Cardiac muscle cell (in vitro differentiated cells and primary cell): ENCODE data around the gene PRSS21. TPM values are rescaled to one million over a fixed set of nuclear protein-coding genes. Genes with fewer than 3 reads are reported as not detected.

Source experiments
- DNase-seq, 2 donors: peaks; one replicate each; pipeline versions ENCODE4 v3.0.0 to v3.0.0-alpha.2; 2010 to 2017; ENCODE audit warnings: low read depth in 1 of 2, low spot score in 1 of 2
- H3K27ac ChIP-seq: fragments of 200-600 bp; sonication (generic); 2 replicates; pipeline ENCODE4 v1.5.1; 2016
- H3K27me3 ChIP-seq: fragments of 200-600 bp; sonication (generic); 2 replicates; pipeline ENCODE4 v1.6.0; 2016; ENCODE audit warnings: control low read depth
- H3K36me3 ChIP-seq: fragments of 200-600 bp; sonication (generic); 2 replicates; pipeline ENCODE4 v1.5.1; 2016; ENCODE audit warnings: control low read depth
- H3K4me1 ChIP-seq: fragments of 200-600 bp; sonication (generic); 2 replicates; pipeline ENCODE4 v1.8.1; 2017; ENCODE audit warnings: low read depth, mild to moderate bottlenecking, mixed run types
- H3K4me3 ChIP-seq: fragments of 200-600 bp; sonication (generic); 2 replicates; pipeline ENCODE4 v1.5.1; 2016; ENCODE audit warnings: mild to moderate bottlenecking
- H3K9me3 ChIP-seq: fragments of 200-600 bp; sonication (generic); 2 replicates; pipeline ENCODE4 v1.5.1; 2017; ENCODE audit warnings: low read depth, mild to moderate bottlenecking, control low read depth
- polyA plus RNA-seq: library from polyadenylated mRNA; unstranded; fragments of >200 nt; fragmentation: Nextera tagmentation; extraction: Ambion mirVana; gene quantifications from 2 replicates; pipeline ENCODE4 v1.2.1, GENCODE V29; 2016
- total RNA-seq: library from RNA; depleted of rRNA; stranded (reverse); fragments of >200 nt; gene quantifications from 2 replicates; pipeline ENCODE4 v1.2.3, GENCODE V29; 2016
- TF ChIP-seq, protein P1 (sequence below): IDR thresholded peaks from 2 replicates; pipeline ENCODE4 v1.5.1; 2012; ENCODE audit warnings: low read depth, mild to moderate bottlenecking, low read length

Gene PRSS21
- total and polyA plus RNA-seq, 2 experiments from 2014 or later: not detected

DNA sequence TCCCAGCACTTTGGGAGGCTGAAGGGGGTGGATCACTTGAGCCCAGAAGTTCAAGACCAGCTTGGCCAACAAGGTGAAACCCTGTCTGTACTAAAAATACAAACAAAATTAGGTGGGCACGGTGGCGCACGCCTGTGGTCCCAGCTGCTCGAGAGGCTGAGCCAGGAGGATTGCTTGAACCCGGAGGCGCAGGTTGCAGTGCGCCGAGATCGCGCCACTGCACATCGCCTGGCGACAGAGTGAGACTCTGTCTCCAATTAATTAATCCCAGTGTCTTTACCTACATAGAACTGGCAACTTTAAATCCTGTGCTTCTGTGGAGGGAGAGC, 38.4 kb upstream of the PRSS21 start:
- H3K4me3 ChIP-seq: peak overlapping the region; percentile 74
- DNase-seq: no peak
- peaks cover 11% of the 10 kb centered on the region for H3K36me3 ChIP-seq
- H3K4me1 ChIP-seq: peaks cover 3% of the 10 kb centered on the region
- H3K27me3 ChIP-seq: no peaks in the 10 kb centered on the region
- no peaks in the 10 kb centered on the region for H3K9me3 ChIP-seq
- TF ChIP-seq, protein P1, sequence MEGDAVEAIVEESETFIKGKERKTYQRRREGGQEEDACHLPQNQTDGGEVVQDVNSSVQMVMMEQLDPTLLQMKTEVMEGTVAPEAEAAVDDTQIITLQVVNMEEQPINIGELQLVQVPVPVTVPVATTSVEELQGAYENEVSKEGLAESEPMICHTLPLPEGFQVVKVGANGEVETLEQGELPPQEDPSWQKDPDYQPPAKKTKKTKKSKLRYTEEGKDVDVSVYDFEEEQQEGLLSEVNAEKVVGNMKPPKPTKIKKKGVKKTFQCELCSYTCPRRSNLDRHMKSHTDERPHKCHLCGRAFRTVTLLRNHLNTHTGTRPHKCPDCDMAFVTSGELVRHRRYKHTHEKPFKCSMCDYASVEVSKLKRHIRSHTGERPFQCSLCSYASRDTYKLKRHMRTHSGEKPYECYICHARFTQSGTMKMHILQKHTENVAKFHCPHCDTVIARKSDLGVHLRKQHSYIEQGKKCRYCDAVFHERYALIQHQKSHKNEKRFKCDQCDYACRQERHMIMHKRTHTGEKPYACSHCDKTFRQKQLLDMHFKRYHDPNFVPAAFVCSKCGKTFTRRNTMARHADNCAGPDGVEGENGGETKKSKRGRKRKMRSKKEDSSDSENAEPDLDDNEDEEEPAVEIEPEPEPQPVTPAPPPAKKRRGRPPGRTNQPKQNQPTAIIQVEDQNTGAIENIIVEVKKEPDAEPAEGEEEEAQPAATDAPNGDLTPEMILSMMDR: no peak
- peak overlapping the region; percentile 100 for H3K27ac ChIP-seq

DNA sequence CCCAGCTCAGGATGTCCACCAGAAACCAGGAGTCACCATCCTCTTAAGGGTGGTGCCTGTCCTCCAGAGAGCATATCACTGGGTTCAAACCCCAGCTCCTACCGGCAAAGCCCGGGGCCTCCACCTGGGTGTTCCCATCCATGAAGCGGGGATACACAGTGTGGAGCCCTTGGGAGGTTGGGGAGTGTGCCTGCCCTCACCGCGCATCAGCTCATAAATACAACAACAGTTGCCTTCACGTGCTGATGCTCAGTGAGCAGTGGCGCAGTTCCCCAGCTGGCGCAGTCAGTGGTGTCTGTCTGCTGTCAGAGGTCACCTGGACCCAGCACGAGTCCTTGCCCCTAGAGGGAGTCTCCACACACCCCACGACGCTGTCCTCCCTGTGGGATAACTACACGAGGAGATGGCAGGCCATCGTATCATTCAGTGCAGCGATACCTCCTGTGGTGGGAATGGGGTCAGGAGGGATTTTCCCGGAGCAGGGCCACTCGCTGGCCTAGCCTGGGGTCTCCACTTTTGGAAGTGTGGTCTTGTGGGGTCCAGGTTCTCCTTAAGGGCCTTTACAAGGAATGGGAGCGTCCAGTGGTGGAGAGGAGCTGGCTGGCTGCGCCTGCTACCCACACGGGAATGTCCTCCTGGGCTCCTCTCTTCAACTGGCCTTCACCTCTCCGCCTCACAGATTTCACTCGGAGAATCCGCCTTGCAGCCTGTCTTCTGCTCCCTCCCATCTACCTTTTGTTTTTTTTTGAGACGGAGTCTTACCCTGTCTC, 37.7 kb upstream of the PRSS21 start:
- DNase-seq: no peak
- Histone ChIP-seq H3K9me3 (no peaks in the 10 kb centered on the region), H3K36me3 (peaks cover 10% of the 10 kb centered on the region), H3K27me3 (peaks cover under 1% of the 10 kb centered on the region), H3K4me3 (no peak overlapping the region), H3K27ac (peak overlapping the region; percentile 100), H3K4me1 (peaks cover 3% of the 10 kb centered on the region)
- TF ChIP-seq, protein P1: no peak

DNA sequence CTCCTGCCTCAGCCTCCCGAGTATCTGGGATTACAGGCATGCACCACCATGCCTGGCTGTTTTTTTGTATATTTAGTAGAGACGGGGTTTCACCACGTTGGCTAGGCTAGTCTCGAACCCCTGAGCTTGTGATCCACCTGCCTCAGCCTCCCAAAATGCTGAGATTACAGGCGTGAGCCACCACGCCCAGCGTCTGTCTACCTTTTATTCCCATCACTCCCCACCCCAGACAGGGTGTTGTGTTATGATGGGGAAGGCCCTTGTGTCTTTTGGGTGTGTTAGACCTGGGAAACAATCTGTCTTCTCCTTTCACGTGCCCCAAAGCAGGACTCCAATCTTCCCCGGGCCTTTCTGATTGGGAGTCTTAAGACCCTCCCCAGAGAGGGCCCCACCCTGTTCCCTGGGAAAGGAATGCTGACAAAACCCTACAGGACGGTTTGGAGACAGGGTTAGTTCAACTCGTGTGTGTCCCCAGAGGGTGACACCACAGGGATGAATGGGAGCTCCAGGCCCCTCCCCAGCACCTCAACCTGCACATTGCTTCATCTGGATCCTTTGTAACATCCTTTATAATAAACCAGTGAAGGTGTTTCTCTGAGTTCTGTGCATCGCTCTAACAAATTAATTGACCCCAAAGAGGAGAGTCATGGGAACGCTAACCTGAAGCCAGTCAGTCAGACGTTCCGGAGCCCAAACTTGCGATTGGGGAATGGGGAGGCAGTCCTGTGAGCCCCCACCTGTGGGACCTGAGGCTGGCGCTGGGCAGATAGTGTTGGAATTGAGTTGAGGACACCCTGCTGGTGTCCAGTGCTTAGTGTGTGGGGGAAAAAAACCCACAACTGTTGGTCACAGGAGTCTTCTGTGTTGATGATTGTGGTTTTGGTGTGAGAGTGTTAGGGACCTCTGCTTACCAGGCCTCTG, 36.8 kb upstream of the PRSS21 start:
- Histone ChIP-seq H3K27ac (no peak overlapping the region), H3K9me3 (no peaks in the 10 kb centered on the region), H3K36me3 (peaks cover under 1% of the 10 kb centered on the region), H3K27me3 (peaks cover 9% of the 10 kb centered on the region), H3K4me3 (no peak overlapping the region), H3K4me1 (peaks cover 3% of the 10 kb centered on the region)
- no peak for DNase-seq
- TF ChIP-seq, protein P1: no peak

DNA sequence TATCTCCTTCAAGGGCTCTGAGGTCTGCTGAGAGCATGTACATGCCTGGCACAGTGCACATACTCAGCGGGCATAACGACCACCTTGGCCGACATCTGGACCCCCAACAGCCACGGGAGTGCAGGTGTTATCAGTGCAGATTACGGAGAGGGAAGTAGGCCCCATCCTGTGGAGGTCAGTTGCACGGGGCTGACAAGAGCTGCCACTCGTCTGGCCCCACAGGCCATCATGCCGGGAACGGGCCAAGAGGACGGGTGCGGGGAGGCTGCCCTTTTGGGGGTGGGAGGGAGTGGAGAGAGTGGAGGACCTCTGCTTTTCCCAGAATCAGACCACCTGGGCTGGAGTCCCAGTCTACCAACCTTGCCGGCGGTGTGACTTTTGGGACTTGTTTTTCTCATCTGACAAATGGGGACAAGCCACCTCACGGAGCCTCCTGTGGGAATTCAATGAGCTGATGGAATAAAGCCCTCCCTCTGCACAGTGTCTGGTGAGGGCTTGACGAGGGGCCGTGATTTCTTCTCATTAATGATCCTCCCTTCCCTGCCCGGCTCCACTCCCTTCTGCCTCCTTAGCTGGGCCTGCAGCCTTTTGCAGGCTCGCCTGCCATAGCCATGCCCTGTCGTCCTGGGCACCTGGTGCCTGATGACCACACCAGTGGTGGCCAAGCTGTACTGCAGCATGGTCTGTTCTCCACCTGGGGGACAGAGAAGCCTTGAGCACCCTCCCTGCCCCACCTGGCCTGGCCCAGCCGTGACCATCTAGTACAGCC, 34.3 kb upstream of the PRSS21 start:
- no peak overlapping the region for H3K4me3 ChIP-seq
- H3K27ac ChIP-seq: no peak overlapping the region
- TF ChIP-seq, protein P1: no peak
- H3K9me3 ChIP-seq: no peaks in the 10 kb centered on the region
- no peak for DNase-seq
- peaks cover 23% of the 10 kb centered on the region for H3K27me3 ChIP-seq
- no peaks in the 10 kb centered on the region for H3K36me3 ChIP-seq
- H3K4me1 ChIP-seq: peaks cover 3% of the 10 kb centered on the region

DNA sequence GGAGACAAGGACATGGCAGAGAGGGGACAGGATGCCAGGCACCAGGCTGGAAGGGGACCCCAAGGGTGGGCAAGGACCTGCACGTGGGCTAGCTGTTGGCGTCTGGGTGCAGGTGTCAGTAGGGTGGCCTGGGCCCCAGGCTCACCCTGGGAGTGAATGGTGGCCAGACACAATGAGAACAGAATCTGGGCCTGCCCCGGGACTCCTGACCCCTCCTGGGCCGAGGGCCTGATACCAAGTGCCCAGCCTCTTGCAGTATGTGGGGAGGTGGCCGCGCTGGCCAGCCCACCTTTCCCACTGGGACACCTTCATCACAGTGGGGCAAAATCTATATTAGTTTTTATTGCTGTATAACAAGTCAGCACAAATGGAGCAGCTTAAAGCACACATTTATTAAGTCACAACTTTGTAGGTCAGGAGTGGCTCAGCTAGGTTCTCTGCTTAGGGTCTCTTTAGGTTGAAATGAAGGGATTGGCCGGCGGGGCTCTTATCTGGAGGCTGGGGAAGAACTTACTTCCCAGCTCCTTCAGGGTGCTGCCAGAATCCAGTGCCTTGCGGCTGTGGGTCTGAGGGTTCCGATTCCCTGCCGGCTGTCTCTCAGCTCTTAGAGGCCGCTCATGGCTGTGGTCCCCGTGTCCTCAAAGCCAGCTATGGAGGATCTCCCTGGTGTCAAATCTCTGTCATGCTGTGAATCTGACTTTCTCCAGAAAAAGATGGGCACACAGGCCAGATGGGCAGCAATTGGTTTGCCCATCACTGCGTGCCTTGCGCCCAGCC, 33.3 kb upstream of the PRSS21 start:
- no peak overlapping the region for H3K27ac ChIP-seq

More for the DNA sequence above, 33.3 kb upstream of the PRSS21 start:
- Histone ChIP-seq H3K36me3 (no peaks in the 10 kb centered on the region), H3K9me3 (no peaks in the 10 kb centered on the region), H3K4me1 (no peaks in the 10 kb centered on the region), H3K4me3 (no peak overlapping the region), H3K27me3 (peaks cover 23% of the 10 kb centered on the region)
- TF ChIP-seq, protein P1: no peak
- no peak for DNase-seq
